HG03558 (cell line): ENCODE results near the gene FLACC1.
"Not testable (repeated sequence)": the region's sequence is repeated elsewhere in the genome, so short reads cannot be mapped to it uniquely, and the experiment has no call there.

Experiments used
- ATAC-seq: cut with Tn5 transposase; IDR thresholded peaks from one replicate; pipeline ENCODE4 v1.9.1; 2021; ENCODE audit warnings: moderate number of reproducible peaks; ENCODE audit not compliant: unreplicated experiment; ENCODE audit errors: extremely low read depth

FLACC1 gene

DNA sequence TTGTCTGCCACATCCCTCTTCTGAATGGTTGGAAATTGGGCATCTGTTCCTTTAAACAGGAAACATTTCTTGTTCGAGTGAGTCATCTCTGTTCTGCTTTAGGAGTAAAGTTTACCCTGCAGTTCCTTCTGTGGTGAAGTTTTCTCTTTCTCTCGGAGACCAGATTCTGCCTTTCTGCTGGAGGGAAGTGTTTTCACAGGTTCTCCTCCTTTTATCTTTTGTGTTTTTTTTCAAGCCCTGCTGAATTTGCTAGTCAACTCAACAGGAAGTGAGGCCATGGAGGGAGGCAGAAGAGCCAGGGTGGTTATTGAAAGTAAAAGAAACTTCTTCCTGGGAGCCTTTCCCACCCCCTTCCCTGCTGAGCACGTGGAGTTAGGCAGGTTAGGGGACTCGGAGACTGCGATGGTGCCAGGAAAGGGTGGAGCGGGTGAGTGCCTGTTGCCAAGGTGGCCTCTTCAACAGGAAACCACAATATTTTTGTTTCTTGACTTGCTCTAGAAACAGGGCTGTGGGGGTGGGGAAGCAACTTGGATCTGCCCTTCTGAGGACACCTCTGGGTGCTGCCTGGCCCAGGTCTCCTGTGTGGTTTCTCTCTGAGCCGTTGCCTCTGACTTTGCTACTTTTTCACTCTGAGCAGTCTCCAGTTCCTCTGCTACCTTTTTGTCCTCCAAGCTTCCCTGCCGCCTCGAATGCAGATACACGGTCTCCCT is 99.0 kb downstream of the FLACC1 start:
- ATAC-seq, result peak; percentile 30

DNA sequence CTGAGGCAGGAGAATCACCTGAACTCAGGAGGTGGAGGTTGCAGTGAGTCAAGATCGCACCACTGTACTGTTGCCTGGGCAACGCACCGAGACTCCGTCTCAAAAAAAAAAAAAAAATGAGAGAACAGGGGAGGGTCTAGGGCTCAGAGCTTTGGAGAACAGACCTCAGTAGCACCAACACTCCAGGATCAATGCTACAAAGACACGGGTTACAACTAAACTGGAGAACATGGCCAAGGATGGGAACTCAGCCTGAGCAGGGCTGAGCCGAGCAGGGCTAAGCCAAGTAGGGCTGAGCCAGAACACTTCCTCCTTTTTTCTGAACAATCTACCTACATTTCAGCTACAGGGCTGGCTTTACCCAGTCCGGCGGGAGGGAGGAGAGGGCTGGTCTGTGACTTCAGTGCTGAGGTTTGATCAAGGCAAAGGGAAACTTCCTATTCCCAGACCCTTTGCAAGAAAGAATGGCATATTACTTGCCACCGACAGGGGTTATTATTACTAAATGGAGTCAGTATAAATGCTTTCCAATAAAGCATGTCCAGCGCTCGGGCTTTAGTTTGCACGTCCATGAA is 99.7 kb downstream of the FLACC1 start:
- no peak for ATAC-seq

DNA sequence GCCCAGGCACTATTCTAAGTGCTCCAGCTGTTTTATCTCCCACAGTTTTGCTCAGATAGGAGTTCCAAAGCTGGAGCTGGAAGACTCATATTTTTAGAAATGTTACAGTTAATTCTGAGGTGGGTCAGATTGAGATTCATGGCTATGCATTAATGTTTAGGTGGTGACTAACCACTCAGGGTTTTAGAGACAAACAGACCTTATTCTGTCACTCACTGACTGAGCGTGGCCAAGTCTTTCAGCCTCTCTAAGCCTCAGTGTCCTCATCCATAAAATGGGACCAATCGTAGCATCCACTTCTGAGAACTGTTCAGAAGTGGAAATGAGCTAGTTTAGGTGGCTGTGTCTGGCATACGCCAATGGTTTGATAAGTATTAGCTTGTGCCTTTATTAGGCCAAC is 101.1 kb downstream of the FLACC1 start:
- no peak for ATAC-seq

DNA sequence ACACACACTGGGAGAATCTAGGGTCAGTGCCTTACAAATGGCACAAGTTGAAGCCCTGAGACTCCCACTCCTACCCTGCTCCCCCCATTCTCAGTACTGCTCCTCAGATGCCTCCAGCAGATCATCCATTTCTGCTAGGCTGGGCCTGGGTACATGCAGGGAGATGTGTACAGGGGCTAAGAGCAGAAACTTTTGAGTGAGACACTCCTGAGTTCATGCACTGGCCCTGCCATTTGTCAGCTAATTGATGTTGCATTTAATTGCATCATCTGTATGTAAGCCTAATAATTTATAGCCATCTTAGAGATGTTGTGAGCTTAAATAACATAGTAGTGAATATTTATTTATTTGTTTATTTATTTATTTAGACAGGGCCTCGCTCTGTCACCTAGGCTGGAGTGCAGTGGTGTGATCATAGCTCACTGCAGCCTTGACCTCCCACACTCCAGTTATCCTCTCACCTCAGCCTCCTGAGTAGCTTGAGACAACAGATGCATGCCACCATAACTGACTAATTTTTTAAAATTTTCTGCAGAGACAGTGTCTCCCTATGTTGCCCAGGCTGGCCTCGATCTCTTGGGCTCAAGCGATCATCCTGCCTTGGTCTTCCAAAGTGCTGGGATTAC is 101.6 kb downstream of the FLACC1 start:
- ATAC-seq, result no peak

DNA sequence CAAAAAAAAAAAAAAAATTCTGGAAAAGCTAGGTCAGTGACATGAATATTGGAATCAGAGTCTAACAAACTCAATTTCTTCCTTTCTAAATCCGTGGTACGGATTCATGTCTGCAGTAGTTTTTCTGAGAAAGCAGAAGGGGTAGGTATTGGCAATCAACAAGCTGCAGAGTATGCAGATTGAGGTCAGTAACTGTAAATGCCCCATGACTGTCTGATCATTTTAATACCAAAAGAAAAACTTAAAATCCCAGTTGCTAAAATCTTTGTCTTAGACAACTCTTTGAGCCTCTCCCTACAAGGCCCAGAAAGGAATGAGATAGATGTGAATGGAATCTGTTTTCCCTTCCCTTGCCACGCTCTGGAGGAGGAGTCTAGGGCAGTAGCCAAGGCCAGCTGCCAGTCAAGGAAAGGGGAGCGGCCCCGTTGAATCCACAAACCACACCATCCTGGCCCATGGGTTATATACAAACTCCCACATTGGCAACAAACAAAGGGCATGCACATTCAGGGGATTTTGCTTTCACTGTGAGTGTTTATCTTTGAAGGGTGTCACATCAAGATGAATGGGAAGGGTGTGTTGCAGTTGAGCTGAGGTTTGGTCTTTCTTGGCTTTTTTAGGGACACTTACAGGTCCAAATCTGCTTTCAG is 102.9 kb downstream of the FLACC1 start:
- ATAC-seq, result no peak

DNA sequence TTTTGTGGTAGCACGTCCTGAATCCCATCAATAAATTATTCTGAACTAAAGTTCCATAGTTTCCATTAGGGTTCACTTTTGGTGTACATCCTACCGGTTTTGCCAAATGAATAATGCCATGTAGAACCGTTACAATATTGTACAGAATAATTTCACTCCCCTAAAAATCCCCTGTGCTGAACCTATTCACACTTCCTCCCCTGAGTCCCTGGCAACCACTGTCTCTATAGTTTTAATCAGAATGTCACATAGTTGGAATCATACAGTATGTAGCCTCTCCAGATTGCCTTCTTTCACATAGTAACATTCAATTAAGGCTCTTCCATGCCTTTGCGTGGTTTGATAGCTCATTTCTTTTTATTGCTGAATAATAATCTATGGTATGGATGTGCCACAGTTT is 106.4 kb downstream of the FLACC1 start:
- no peak for ATAC-seq

DNA sequence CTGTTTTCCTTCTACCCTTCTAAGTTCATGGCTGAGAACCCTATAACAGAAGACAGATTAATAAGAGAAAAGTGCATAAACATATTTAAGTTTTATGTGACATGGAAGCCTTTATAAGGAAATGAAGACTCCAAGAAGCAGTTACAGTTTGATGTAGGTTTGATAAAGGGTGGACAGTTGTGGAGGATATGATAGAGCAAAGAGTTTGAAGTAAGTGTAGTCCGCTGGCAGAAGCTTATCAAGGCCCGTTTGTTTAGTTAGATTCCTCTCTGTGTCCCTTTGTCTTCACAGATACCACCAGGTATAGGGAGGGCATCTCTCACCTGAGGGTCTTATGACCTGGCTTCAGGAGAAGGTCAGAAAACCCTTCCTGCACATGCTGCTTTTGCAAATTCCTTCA is 107.3 kb downstream of the FLACC1 start:
- ATAC-seq, result no peak

DNA sequence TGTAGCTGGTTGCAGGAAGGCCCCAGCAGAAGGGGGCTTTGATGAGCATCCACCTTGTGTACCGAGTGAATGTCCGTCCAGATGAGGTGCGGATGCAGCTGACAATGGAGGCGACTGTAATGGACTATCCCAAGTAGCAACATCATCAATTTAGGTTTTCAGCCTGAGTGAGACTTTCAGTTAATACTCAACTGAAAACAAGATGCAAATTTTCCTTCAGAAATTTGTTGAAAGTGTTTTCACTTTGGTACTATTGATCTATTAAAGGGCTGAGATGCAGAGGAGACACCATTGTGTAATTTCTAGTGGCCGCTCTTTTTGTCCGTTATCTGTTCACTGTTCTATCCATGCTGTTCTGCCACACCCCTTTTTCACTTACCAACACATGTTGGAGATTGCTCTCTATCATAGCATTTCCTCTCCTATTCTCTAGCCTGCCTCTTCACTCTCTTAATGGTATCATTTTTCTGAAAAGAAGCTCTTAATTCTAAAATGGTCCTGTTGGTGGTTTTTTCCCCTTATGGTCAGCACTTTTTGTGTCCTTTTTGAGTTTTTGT is 108.8 kb downstream of the FLACC1 start:
- no peak for ATAC-seq

DNA sequence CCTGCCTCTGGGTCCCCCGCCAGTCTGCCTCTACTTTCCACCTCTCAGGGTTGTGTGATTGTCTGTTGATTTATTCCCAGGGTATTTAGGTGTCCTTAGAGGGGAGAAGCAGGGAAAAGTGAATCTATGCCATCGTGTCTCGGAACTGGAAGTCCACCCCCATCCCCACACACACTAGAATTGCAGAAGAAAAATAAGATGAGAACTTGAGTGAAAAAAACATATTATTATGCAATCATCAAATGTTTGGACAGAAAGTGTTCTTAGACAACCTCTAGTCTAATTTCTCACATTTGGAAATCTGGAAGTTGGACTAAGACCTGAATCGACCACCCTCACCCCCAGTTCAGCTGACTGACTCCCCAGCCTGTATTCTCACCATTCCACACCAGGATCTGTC is 110.9 kb downstream of the FLACC1 start:
- no peak for ATAC-seq

DNA sequence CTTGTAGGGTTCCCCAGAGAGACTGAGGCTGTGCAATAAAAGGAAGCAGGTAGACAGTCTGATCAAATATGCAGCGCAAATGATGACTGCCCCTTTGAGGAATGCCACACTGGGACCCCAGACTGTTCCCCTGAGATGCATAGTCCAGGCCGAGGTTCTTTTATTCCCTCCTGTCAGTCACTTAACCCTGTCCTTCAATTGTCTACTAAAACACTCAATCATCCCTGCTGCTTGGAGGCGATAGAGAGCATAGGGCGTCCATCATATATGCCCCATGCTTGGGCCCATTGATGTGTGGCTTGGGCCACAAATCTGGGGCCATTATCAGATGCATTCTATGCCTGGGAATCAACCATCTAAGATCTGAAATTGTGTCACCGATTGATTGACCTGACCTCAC is 112.3 kb downstream of the FLACC1 start:
- ATAC-seq, result no peak

DNA sequence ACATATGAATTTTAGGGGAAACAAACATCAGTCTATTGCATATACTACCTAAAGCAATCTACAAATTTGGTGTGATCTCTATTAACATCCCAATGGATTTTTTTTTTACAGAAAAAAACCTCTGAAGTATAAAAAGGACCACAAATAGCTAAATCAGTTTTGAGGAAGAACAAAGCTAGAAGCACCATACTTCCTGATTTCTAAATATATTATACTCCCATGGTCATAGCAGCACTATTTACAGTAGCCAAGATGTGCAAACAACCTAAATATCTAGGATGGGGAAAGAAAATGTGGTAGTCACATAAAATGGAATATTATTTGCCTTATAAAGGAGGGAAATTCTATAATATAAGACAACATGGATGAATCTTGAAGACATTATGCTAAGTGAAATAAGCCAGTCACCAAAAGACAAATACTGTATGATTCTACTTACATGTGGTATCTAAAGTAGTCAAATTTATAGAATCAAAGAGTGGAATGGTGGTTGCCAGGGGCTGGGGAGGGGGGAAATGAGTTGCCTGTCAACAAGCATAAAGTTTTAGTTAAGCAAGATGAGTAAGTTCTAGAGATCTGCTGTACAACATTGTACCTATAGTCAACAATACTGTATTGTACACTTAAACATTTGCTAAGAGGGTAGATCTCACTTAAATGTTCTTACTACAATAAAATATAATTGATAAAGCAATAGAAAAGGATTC is 114.4 kb downstream of the FLACC1 start:
- no peak for ATAC-seq

DNA sequence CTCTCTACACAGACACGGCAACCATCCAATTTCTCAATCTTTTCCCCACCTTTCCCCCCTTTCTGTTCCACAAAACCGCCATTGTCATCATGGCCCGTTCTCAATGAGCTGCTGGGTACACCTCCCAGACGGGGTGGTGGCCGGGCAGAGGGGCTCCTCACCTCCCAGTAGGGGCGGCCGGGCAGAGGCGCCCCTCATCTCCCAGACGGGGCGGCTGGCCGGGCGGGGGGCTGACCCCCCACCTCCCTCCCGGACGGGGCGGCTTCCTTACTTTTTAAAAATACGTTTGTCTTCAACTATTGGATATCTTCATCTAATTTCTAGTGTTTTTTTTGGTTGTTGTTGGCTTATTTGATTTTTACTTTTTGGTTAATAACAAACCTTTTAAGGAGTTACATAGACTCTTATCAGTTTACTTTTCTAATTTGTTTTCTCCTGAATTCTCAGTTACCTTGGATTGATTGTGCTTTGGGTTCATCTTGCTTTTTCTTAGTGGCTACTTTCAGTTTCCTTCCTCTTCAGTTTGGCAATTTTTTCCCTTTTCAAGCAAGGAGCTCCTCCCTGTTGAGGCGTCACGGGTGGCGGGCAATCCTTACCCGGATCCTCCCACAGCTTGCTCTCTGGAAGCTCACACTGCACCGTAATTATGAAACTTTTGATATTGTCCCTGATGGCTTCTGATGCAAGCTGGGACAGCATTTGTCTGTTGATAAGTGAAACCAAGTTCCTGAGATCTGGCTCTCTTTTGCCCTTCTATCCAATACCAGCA is 117.8 kb downstream of the FLACC1 start:
- ATAC-seq, result not testable (repeated sequence)
